NCI-H2107 treated with DMSO at 0.1 percent for 48 hours (cell line): ENCODE measurements around the gene C7orf25.

Experiments
- DNase-seq: peaks from one replicate; lab custom pipeline; 2025; ENCODE audit not compliant: unreplicated experiment; lab: John Stamatoyannopoulos, UW

C7orf25 gene

GRCh38 chr7:42911454-42912447, at the start of gene C7orf25:
Gene C7orf25 (minus strand): TSS chr7:42912070. CDS start chr7:42910900, 1,170 bp downstream.
- DNase-seq: peak; percentile 87

GRCh38 chr7:42961170-42961569, 49.3 kb upstream of the C7orf25 start:
- no peak for DNase-seq

DNA sequence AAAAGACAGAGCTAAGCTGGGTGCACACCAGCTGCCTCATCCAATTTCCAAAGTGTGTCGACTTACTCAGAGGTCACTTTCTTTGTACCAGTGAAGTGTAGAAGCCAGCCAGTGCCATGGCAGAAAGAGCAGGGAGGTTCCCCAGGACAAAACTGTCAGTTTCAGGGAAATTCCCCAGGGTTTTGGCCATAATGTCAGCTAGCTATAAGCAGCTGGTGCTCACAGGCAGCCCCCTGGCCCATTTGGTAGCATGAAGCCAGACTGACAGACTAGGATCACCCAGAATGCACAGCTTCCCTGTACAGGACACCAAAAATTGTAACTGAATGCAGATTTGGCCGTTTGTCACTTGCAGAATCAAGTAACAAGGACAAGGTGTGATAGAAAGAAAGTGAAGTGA, 48.9 kb upstream of the C7orf25 start:
- no peak for DNase-seq

GRCh38 chr7:42959549-42959948, 47.7 kb upstream of the C7orf25 start:
- DNase-seq: no peak

- no peak for DNase-seq
These were observed 44.2 kb upstream of the C7orf25 start for GRCh38 chr7:42956062-42956461.

DNA sequence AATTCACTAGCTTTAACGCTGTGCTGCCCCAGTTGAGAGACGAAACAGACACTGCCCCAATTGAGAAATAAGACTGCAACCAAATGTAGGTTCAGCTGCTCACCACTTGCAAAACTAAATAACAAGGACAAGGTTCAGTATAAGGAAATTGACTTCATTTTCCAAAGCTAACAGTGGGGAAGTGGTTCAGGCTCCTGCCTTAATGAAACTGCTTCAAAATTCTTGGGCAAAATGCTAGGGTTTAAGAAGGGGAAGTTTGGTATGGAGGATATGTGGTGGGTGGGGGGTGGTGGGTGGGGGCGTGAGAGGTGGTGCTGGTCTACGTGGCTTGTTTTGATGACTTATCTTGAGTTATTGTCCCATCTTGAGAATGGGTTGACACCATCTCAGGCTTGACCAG, 42.1 kb upstream of the C7orf25 start:
- no peak for DNase-seq

DNA sequence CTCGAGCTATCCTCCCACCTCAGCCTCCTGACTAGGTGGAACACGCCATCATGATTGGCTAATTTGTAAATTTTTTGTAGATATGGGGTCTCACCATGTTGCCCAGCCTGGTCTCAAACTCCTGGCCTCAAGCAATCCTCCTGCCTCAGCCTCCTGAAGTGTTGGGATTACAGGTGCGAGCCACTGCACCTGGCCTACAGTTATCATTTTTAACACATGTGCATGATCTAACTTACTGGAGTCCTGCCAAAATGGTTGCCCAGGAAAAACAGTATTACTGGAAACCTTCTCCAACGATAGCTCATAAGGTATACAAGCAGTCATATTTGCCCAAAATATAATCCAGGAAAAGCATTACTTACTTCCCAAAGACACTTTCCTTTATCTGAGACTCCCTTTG, 40.5 kb upstream of the C7orf25 start:
- no peak for DNase-seq

DNA sequence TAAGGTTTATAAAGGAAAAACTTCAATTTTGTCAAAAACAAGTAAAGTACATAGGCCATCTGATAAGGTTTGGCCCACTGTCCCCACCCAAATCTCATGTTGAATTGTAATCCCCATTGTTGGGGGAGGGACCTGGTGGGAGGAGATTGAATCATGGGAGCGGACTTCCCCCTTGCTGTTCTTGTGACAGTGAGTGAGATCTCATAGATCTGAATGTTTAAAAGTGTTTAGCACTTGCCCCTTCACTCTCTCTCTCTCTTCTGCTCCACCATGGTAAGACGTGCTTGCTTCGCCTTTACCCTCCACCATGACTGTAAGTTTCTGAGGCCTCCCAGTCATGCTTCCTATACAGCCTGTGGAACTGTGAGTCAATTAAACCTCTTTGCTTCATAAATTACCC, 38.5 kb upstream of the C7orf25 start:
- no peak for DNase-seq

DNA sequence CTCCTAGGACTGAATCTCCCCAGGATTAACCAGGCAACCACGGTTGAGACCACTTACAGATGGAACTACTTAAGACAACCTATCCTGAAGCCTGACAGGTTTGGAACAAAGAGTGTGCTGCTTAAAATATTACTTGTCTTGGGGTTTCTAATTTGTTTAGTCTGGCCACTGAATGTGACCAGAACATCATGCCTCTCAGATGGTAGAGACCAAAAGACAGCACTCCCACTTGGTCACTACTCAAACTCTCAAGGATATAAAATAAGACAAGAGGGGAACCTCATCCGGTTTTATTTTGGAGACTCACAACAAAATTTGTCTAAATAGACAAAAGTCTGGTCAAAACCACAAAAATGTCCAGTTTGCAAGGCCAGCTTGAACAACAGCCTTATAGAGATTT, 35.7 kb upstream of the C7orf25 start:
- DNase-seq: no peak

DNA sequence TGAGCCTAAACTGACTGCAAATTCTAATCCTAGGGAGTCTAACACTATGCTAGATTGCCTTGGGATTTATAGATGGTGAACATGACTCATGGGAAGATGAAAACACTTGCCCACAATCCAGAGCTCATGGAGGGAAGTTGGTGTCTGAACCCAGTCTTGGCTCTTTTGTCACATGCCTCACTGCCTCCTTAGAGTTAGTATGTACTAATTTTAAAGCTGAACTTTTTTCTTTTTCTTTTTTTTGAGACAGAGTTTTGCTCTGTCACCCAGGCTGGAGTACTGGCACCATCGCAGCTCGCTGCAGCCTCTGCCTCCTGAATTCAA, 34.7 kb upstream of the C7orf25 start:
- DNase-seq: no peak

GRCh38 chr7:42945821-42946626, 34.2 kb upstream of the C7orf25 start:
- no peak for DNase-seq

DNA sequence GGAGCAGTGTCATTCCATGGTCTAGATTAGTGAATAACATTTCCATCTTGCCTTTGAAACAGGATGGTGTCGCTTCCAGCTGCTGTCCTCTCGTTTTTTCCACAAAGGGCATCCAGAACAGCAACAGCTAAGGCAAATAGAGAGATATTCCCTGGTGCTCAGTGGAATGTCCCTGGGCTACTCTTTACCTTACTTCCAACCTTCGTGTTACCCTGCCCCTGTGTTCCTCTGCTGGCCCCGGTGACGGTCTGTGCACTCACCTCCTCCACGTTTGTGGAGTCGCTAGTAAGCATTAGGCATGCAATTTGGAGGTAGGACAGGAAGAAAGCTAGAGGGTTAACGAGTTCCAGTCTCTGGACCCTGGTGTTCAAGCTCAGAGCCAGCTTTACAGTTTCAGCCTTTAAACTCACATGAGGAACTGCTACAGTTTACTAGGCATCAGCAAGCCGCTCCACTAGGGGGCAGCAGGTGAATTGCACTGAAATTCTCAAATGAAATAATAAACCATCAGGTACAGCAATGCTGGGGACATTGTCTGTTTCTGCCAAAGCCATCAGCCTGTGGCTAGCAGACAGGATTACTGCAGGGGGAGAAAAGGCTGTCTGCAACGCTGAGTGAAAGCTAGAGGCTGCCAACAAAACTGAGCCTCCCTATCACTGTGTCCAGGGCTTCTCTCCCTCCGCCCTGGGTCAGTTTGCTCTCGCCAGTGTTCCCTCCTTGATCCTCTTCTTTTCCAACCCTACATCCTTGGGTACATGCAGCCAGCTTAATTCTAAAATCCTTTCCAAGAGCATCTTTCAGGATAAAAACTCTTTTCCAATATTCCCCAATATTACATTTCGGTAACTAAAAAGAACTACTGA, 29.3 kb upstream of the C7orf25 start:
- DNase-seq: peak; percentile 55

DNA sequence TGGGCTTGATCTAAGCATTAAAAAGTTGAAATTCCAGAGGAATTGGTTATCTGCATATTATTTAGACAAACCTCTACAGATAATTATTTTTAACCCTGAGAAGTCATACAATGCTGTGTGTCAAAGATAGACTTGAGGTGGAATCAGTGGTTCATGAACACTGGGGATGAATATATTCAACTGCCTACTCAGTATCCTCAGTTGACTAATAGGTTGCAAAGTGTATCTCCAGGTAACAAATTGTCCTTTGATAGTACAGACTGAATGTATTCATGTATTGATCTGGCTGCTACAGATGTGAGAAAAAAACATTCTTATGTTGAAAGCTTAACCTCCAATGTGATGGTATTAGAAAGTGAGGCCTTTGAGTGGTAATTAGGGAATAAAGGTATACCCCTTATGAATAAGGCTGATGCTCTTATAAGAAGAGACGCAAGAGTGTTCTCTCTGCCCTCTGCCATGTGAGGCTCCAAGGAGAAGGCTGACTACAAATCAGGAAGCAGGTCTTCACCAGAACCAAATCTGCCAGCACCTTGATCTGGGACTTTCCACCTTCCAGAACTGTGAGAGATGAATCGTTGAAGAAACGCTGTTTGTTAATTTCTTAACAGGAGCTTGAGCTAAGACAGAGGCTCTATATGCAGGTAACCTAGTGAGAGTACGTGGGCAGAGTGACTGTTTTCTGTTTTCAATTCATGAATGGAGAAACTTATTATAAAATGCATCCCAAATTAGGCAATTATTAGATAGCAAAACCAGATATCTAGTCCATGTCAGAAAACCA, 27.8 kb upstream of the C7orf25 start:
- no peak for DNase-seq

GRCh38 chr7:42935861-42936260, 24.0 kb upstream of the C7orf25 start:
- DNase-seq: no peak

GRCh38 chr7:42934291-42934690, 22.4 kb upstream of the C7orf25 start:
- no peak for DNase-seq

DNA sequence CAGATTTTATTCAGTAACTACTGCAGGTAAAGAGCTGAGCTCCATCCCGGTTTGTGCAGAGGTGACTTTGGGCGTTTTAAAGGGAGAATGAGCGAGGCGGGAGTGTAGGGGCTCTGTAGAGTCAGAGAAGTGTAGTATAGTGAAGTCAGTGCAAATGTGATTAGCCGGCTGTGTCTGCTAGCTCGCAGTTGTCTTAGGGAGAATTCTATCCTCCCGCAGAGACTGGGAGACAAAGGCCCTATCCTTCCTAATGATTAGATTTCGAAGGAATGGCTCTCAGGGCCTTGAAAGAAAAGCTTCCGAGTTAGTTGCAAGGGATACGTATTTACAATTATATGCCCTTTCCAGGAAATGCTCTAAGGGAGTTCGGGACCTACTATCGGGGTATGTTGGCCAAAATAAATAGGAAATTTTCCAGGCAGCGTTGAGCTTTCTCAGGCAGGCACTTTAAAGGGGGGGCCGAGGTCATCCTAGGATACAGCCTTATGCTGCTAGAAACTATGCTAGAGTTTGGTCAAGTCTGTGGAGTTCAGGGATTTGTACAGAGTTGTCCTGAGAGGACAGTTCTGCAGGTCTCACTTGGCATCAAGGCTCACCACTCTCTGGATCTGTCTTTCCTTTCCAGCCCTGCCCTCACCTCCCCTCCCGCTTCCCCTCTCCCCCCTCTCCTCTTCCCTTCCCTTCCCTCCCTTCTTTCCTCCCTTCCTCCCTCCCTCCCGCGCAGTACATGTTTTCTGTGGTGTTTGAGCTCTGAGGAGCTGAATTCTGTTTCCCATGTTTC, 21.1 kb upstream of the C7orf25 start:
- peak; percentile 36 for DNase-seq

DNA sequence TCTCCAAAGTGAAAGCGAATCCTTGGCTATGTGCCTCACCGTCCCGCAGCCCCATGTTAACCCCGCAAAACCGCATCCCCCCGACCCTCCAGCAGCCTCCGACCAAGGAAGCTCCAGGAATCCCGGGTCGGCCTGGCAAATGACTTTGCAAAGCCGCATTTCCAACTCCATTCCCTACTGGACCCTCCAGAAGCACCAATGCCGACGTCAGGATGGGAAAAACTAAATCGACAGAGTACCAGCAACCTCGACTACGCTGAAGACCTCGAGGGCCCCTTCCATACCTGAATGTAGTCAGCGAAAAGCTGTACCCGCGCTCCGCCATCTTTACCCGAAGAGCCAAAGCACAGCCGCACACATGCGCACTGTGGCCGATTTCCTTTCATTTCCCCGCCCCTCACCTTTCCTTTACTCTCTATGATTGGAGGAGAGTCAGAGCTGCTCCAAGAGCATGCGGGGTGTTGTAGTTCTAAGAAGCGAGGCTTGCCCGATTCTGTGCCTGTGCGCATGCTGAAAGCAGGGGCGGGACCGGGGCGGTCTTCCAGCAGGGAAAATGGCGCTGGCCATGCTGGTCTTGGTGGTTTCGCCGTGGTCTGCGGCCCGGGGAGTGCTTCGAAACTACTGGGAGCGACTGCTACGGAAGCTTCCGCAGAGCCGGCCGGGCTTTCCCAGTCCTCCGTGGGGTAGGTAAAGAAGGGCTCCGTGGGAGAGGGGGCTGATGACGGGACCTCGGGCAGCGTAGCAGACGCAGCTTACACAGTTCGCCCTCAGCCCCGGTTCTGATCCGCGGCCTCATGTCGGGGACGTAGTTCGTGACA, 20.2 kb upstream of the C7orf25 start, which contains the start of the genes MRPL32 and PSMA2:
Gene MRPL32 (plus strand): TSS at position 543 of the 818 bp plus-strand sequence. CDS start 11 bp downstream, at position 554.
Gene PSMA2 (minus strand): TSS at position 341 of the 818 bp plus-strand sequence. CDS start 16 bp downstream, at position 325.
- DNase-seq: peak; percentile 99

DNA sequence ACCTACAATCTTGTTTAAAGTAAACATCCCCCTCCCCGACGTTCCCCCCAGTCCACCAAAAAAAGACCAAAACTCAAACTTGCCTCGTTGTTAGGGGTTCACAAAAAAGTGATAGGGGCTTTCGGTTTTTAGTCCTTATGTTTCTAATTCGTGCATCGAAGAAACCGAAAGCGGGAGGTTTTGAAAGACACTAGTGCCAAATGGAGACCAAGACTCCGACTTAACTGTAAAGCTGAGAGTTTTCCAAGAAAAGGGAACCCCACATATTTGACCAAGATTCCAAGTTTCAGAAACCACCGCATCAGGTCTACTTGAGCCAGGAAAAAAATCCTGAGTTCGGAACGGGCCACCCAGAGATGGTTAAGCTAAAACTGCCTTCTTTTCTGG, 19.6 kb upstream of the C7orf25 start:
- no peak for DNase-seq
